Measurements from ENCODE around the gene DMGDH. TPM values are rescaled to one million over a fixed set of nuclear protein-coding genes. Genes with fewer than 3 reads are reported as not detected.

Gene DMGDH
- total RNA-seq, 1 donor from 2014 or later: 3.1 TPM

DNA sequence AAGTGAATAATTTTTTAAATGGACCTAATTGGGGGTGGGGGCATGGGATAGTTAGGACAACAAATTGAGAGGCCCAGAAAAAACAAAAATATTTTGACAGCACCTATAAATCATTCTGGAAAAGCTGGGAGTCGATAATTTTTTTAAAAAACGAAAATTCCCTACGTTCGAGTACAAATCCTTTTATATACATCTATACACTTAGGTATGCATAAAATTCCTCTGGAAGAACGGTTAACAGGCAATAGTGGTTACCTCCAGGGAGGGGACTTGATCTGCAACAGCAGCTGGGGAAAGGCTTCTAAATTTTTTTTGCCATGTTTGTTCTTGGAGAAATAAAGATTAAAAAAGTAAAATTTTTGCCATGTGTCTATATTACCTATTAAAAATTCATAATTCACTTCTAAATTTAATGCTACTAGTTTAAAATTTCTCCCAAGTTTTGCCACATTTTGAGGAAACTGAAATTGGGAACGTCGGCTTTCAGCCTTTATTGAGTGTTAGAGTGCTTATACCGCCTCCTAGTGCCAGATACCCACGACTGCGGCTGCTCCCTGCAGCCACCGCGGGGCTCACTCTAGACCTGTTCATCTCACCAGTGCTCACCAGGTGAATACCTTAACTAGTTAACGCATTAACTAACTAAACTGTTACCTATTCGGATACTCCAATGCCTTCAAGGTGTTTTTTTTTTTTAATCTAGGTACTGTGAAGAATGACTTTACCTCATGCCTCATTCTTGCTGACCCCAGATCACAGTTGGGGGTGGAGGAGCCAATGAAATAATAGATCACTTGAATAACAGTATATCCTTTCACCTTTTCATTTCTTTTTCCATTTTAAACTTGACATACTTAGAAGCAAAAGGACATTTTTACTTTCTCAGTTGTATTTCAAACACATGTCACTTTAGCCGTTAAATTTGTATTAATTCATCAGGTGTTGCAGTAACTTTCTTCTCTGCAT, 40.3 kb upstream of the DMGDH start:
- TF ChIP-seq, protein P1, sequence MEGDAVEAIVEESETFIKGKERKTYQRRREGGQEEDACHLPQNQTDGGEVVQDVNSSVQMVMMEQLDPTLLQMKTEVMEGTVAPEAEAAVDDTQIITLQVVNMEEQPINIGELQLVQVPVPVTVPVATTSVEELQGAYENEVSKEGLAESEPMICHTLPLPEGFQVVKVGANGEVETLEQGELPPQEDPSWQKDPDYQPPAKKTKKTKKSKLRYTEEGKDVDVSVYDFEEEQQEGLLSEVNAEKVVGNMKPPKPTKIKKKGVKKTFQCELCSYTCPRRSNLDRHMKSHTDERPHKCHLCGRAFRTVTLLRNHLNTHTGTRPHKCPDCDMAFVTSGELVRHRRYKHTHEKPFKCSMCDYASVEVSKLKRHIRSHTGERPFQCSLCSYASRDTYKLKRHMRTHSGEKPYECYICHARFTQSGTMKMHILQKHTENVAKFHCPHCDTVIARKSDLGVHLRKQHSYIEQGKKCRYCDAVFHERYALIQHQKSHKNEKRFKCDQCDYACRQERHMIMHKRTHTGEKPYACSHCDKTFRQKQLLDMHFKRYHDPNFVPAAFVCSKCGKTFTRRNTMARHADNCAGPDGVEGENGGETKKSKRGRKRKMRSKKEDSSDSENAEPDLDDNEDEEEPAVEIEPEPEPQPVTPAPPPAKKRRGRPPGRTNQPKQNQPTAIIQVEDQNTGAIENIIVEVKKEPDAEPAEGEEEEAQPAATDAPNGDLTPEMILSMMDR (IDR thresholded peaks at IDR 0.05): peak; percentile 60
- Mint-ChIP-seq H3K27me3 (ENCODE audit: low read depth) (peaks cover 33% of the 10 kb centered on the region), H3K4me1 (ENCODE audit: low read depth) (peaks cover 37% of the 10 kb centered on the region)

DNA sequence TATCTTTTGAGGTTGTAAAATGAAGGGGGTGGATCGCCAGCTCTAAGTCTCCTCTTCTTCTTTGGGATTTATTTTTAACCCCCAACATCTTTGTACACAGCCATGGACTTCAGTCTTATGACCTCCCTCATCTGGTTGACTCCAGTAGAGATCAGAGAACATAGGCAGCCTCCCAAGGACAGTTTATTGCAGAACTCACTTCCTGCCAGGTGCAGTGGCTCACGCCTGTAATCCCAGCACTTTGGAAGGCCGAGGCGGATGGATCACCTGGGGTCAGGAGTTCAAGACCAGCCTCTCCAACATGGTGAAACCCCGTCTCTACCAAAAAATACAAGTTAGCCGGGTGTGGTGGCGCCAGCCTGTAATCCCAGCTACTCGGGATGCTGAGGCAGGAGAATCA, 39.3 kb upstream of the DMGDH start:
- Mint-ChIP-seq H3K27ac (ENCODE audit: unreplicated experiment) (no peak overlapping the region), H3K4me1 (ENCODE audit: low read depth) (peaks cover 37% of the 10 kb centered on the region), H3K9me3 (ENCODE audit: low read depth) (no peaks in the 10 kb centered on the region), H3K27me3 (ENCODE audit: low read depth) (peaks cover 32% of the 10 kb centered on the region), H3K36me3 (ENCODE audit: low read depth) (peaks cover 2% of the 10 kb centered on the region), H3K4me3 (ENCODE audit: unreplicated experiment) (no peak overlapping the region)
- TF ChIP-seq, protein P1 (IDR thresholded peaks at IDR 0.05): no peak
- no peak for DNase-seq (ENCODE audit: low spot score)

More for the DNA sequence above, 40.3 kb upstream of the DMGDH start:
- DNase-seq (ENCODE audit: low spot score): no peak
- no peak overlapping the region for H3K4me3 Mint-ChIP-seq (ENCODE audit: unreplicated experiment)
- H3K9me3 Mint-ChIP-seq (ENCODE audit: low read depth): no peaks in the 10 kb centered on the region
- H3K36me3 Mint-ChIP-seq (ENCODE audit: low read depth): peaks cover 4% of the 10 kb centered on the region
- no peak overlapping the region for H3K27ac Mint-ChIP-seq (ENCODE audit: unreplicated experiment)

DNA sequence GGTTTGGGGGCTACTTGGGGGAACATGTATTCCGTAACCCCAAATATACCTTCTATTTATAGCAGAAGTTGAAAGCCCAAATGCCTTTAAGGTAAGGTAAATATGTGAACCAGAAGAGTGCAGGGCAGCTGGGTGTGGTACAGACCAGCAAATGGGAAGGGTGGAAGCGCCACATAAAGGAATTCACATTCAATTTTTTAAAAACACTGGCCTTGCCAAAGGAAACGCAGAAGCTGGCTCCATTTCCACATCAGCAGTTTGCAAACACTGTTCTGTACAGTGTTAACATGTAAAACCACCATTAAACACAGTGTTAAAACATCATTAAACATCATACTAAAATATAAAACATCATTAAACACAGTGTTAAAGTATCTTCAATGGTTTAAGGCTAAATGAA, 38.6 kb upstream of the DMGDH start:
- Mint-ChIP-seq H3K4me3 (ENCODE audit: unreplicated experiment) (peak overlapping the region; percentile 24), H3K9me3 (ENCODE audit: low read depth) (no peaks in the 10 kb centered on the region), H3K27ac (ENCODE audit: unreplicated experiment) (no peak overlapping the region), H3K27me3 (ENCODE audit: low read depth) (peaks cover 29% of the 10 kb centered on the region), H3K36me3 (ENCODE audit: low read depth) (peaks cover 2% of the 10 kb centered on the region), H3K4me1 (ENCODE audit: low read depth) (peaks cover 37% of the 10 kb centered on the region)
- TF ChIP-seq, protein P1 (IDR thresholded peaks at IDR 0.05): no peak
- no peak for DNase-seq (ENCODE audit: low spot score)

DNA sequence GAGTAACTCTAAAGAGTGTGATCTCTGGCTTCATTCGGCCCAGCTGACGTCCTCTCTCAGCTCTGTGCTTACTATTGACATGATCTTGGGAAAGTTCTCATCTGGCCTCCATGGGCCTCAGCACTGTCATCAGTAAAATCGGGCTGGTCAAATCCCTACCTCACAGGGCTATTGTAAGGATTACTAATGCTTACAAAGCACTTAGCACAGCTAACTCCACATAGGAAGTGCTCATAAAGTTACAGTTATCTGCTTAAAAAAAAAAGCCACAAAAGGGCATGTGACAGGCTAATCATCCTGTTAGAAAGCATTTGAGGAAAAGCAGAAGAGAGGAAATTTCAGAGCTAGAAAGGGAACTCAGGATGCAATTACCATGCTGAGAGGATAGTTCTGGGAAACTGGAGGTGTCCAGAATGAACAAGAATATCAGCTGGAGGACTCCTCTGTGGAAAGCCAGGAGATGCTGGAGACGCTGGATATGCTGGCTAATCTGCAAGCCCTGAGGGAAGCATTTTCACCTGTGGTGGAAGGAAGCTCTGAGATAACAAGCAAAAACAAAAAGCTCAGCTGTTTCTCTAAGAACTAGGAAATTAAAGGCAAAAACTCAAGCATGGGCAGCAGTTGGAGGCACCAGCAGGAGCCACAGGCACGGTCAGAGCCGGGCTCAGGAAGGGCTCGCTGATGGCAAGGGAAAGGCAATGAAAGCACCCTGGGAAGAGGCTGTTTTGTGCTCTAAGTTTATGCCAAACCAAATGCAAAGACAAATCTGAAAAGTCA, 37.7 kb upstream of the DMGDH start:
- no peak overlapping the region for H3K27ac Mint-ChIP-seq (ENCODE audit: unreplicated experiment)
- TF ChIP-seq, protein P1 (IDR thresholded peaks at IDR 0.05): no peak
- peaks cover 30% of the 10 kb centered on the region for H3K4me1 Mint-ChIP-seq (ENCODE audit: low read depth)
- H3K36me3 Mint-ChIP-seq (ENCODE audit: low read depth): peaks cover 2% of the 10 kb centered on the region
- DNase-seq (ENCODE audit: low spot score): no peak
- H3K4me3 Mint-ChIP-seq (ENCODE audit: unreplicated experiment): no peak overlapping the region
- no peaks in the 10 kb centered on the region for H3K9me3 Mint-ChIP-seq (ENCODE audit: low read depth)
- peaks cover 20% of the 10 kb centered on the region for H3K27me3 Mint-ChIP-seq (ENCODE audit: low read depth)

DNA sequence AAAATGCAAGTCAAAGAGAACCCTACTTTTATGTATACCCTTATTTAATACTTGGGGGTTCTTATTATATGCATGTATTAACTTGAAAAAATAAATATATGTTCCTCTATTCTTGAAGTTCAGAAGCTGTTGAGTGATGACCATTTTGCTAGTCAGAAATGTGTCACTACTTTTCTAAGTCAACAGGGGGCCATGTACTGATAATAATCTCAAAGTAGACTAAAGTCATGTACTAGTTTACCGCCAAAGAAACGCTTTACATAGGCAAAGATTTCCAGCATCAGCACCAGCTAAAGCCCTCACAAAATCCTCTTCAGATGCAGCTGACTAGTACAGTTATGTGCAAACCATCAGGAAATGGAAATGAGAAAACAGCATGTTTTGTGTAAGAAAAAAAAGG, 36.4 kb upstream of the DMGDH start:
- DNase-seq (ENCODE audit: low spot score): no peak
- H3K4me1 Mint-ChIP-seq (ENCODE audit: low read depth): peaks cover 20% of the 10 kb centered on the region
- H3K27ac Mint-ChIP-seq (ENCODE audit: unreplicated experiment): no peak overlapping the region
- H3K9me3 Mint-ChIP-seq (ENCODE audit: low read depth): peaks cover 6% of the 10 kb centered on the region
- TF ChIP-seq, protein P1 (IDR thresholded peaks at IDR 0.05): no peak
- H3K27me3 Mint-ChIP-seq (ENCODE audit: low read depth): peaks cover 9% of the 10 kb centered on the region
- peaks cover 7% of the 10 kb centered on the region for H3K36me3 Mint-ChIP-seq (ENCODE audit: low read depth)
- no peak overlapping the region for H3K4me3 Mint-ChIP-seq (ENCODE audit: unreplicated experiment)
